Choroid plexus epithelial cell (primary cell): ENCODE results near the gene ACP4.

Experiments used
- DNase-seq: peaks from one replicate; pipeline ENCODE4 v3.0.0-alpha.2; 2010; ENCODE audit warnings: low read depth
- H3K4me3 ChIP-seq: 2 replicates; pipeline ENCODE4 v1.5.1; 2011; ENCODE audit warnings: low read depth, mild to moderate bottlenecking, control low read depth, low read length, moderate library complexity
- CTCF ChIP-seq: conservative IDR thresholded peaks from 2 replicates; pipeline ENCODE4 v1.5.1; 2011; ENCODE audit warnings: low read depth, mild to moderate bottlenecking, control low read depth, inconsistent platforms, low read length, moderate library complexity

ACP4 gene

GRCh38 chr19:50843205-50843604 lies 53.0 kb downstream of the ACP4 start:
- no peak overlapping the region for H3K4me3 ChIP-seq
- DNase-seq: no peak
- no peak for TF ChIP-seq CTCF

- no peak for TF ChIP-seq CTCF
- no peak overlapping the region for H3K4me3 ChIP-seq
- no peak for DNase-seq
Measured at GRCh38 chr19:50843701-50844221, 53.5 kb downstream of the ACP4 start.

GRCh38 chr19:50844296-50844935 lies 54.2 kb downstream of the ACP4 start:
- no peak for DNase-seq
- TF ChIP-seq CTCF: no peak
- H3K4me3 ChIP-seq: no peak overlapping the region
